GM21360 (cell line): ENCODE measurements around the gene CPLANE2.

Experiments used
- ATAC-seq: cut with Tn5 transposase; IDR thresholded peaks from one replicate; pipeline ENCODE4 v1.9.1; 2021; ENCODE audit warnings: mild to moderate bottlenecking, moderate library complexity; ENCODE audit not compliant: unreplicated experiment

CPLANE2 gene

GRCh38 chr1:16191916-16192546, 45.0 kb downstream of the CPLANE2 start:
- ATAC-seq, result no peak

- ATAC-seq, result no peak
Measured at GRCh38 chr1:16191309-16191708, 45.7 kb downstream of the CPLANE2 start.

- ATAC-seq, result no peak
Measured at GRCh38 chr1:16189921-16190621, 46.9 kb downstream of the CPLANE2 start.

- no peak for ATAC-seq
Measured at GRCh38 chr1:16189003-16189402, 48.0 kb downstream of the CPLANE2 start.

- ATAC-seq, result no peak
Measured at GRCh38 chr1:16187748-16188401, 49.1 kb downstream of the CPLANE2 start.

GRCh38 chr1:16186655-16187235, 50.2 kb downstream of the CPLANE2 start:
- no peak for ATAC-seq

- ATAC-seq, result no peak
Measured at GRCh38 chr1:16184557-16185303, 52.3 kb downstream of the CPLANE2 start.

- no peak for ATAC-seq
Measured at GRCh38 chr1:16183765-16184556, 53.0 kb downstream of the CPLANE2 start.

GRCh38 chr1:16183179-16183578, 53.8 kb downstream of the CPLANE2 start:
- no peak for ATAC-seq

GRCh38 chr1:16181887-16182719, 54.9 kb downstream of the CPLANE2 start:
- ATAC-seq, result no peak
